AG04450 (cell line): ENCODE data around the gene MON2. TPM values are rescaled to one million over a fixed set of nuclear protein-coding genes. Genes with fewer than 3 reads are reported as not detected.
"Not testable (repeated sequence)": the region's sequence is repeated elsewhere in the genome, so short reads cannot be mapped to it uniquely, and the experiment has no call there.

Experiments
- CTCF ChIA-PET: fragments of 300-600, 350-600 bp; formaldehyde crosslinking; extraction: SDS; loops from one replicate; lab custom pipeline; 2022; ENCODE audit warnings: antibody characterized with exemption, inconsistent platforms; lab: Charles Lee
- POLR2A ChIA-PET: fragments of 350-600 bp; formaldehyde crosslinking; extraction: SDS; loops from one replicate; lab custom pipeline; 2021; ENCODE audit warnings: antibody characterized with exemption, inconsistent platforms; lab: Yijun Ruan, JAX
- DNase-seq: peaks from one replicate; pipeline ENCODE4 v3.0.0-alpha.2; 2011; ENCODE audit warnings: low read depth, low spot score
- H3K27ac ChIP-seq: one replicate; pipeline ENCODE4 v1.5.1; 2012; ENCODE audit warnings: low read depth, low read length, control low read depth
- H3K27me3 ChIP-seq: one replicate; pipeline ENCODE4 v1.6.0; 2012; ENCODE audit warnings: low read length; ENCODE audit not compliant: control insufficient read depth, insufficient read depth
- H3K4me3 ChIP-seq: 2 replicates; pipeline ENCODE4 v1.5.1; 2011; ENCODE audit warnings: mild to moderate bottlenecking, low read depth, low read length, control low read depth
- H3K9me3 ChIP-seq: 2 replicates; pipeline ENCODE4 v1.5.1; 2012; ENCODE audit warnings: low read length; ENCODE audit not compliant: control insufficient read depth, insufficient read depth
- CTCF ChIP-seq: IDR thresholded peaks from 2 replicates; pipeline ENCODE4 v1.5.1; 2011; ENCODE audit warnings: low read depth, low read length, control low read depth, inconsistent platforms
- polyA plus RNA-seq: library from polyadenylated mRNA; depleted of rRNA; stranded (reverse); fragments of >200 nt; gene quantifications from 2 replicates; pipeline ENCODE4 v1.2.3, GENCODE V29; 2011

The MON2 gene
- polyA plus RNA-seq, 1 experiment = 24.2 TPM

- H3K9me3 ChIP-seq = peaks cover 12% of the 10 kb centered on the region
- ChIA-PET POLR2A (no interaction called here), CTCF (no interaction called here)
- no peak for TF ChIP-seq CTCF
- no peak overlapping the region for H3K4me3 ChIP-seq
- DNase-seq = no peak
- no peak overlapping the region for H3K27ac ChIP-seq
- no peaks in the 10 kb centered on the region for H3K27me3 ChIP-seq
These were observed 46.3 kb downstream of the MON2 start for GRCh38 chr12:62512901-62513300.

- H3K4me3 ChIP-seq, POLR2A ChIA-PET, H3K27me3 ChIP-seq, H3K27ac ChIP-seq, DNase-seq, CTCF ChIA-PET: not testable (repeated sequence)
- peaks cover 12% of the 10 kb centered on the region for H3K9me3 ChIP-seq
These were observed 47.5 kb downstream of the MON2 start for GRCh38 chr12:62514080-62514479.

- H3K27me3 ChIP-seq = no peaks in the 10 kb centered on the region
- TF ChIP-seq CTCF = no peak
- CTCF ChIA-PET = no interaction called here
- no peak overlapping the region for H3K27ac ChIP-seq
- POLR2A ChIA-PET = no interaction called here
- no peak for DNase-seq
- peaks cover 12% of the 10 kb centered on the region for H3K9me3 ChIP-seq
- H3K4me3 ChIP-seq = no peak overlapping the region
These were observed 50.3 kb downstream of the MON2 start for GRCh38 chr12:62516927-62517326.

- DNase-seq = no peak
- Histone ChIP-seq H3K27me3 (no peaks in the 10 kb centered on the region), H3K9me3 (peaks cover 9% of the 10 kb centered on the region; the same call in 1 of the 2 replicates), H3K4me3 (no peak overlapping the region), H3K27ac (no peak overlapping the region)
- TF ChIP-seq CTCF = no peak
- ChIA-PET CTCF (interaction anchor here (1.3 kb wide), 1 partner anchor 10 kb away, joined by 3 read pairs; no protein-coding TSS in a partner anchor), POLR2A (no interaction called here)
These were observed 51.3 kb downstream of the MON2 start for GRCh38 chr12:62517887-62518286.

GRCh38 chr12:62519043-62519442, 52.4 kb downstream of the MON2 start:
- CTCF ChIA-PET = interaction anchor here (2.2 to 2.4 kb wide), 2 partner anchors 81 to 275 kb away, joined by 4 to 8 read pairs; no protein-coding TSS in a partner anchor
- Histone ChIP-seq H3K27ac (no peak overlapping the region), H3K27me3 (no peaks in the 10 kb centered on the region), H3K4me3 (no peak overlapping the region), H3K9me3 (no peaks in the 10 kb centered on the region)
- no peak for DNase-seq
- POLR2A ChIA-PET = no interaction called here
- TF ChIP-seq CTCF = no peak
